Measurements from ENCODE around the gene SLC35D1.
"Not testable (repeated sequence)": the region's sequence is repeated elsewhere in the genome, so short reads cannot be mapped to it uniquely, and the experiment has no call there.

The SLC35D1 gene

GRCh38 chr1:67072749-67073148, 18.8 kb upstream of the SLC35D1 start:
- Histone ChIP-seq H3K4me3 (ENCODE audit: low read depth in 1 of 2, low read length in 2 of 2) (no peak overlapping the region), H3K4me1 (ENCODE audit: insufficient read depth, low read length) (no peaks in the 10 kb centered on the region), H3K9ac (ENCODE audit: low read length) (no peak overlapping the region), H3K9me3 (ENCODE audit: low read length) (no peaks in the 10 kb centered on the region), H3K36me3 (ENCODE audit: insufficient read depth, low read length) (no peaks in the 10 kb centered on the region), H3K27me3 (ENCODE audit: control insufficient read depth in 1 of 2, insufficient read depth in 2 of 2, low read length in 2 of 2) (no peaks in the 10 kb centered on the region), H3K27ac (ENCODE audit: low read depth, low read length) (no peak overlapping the region)

DNA sequence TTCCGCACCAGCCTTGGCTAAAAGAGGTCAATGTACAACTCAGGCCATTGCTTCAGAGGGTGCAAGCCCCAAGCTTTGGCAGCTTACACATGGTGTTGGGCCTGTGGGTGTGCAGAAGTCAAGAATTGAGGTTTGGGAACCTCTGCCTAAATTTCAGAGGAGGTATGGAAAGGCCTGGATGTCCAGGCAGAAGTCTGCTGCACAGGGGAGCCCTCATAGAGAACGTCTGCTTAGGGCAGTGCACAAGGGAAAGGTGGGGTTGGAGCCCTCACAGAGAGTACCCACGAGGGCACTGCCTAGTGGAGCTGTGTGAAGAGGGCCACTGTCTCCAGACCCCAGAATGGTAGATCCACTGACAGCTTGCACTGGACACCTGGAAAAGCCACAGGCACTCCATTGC, 13.7 kb upstream of the SLC35D1 start:
- H3K4me3 ChIP-seq (ENCODE audit: low read depth in 1 of 2, low read length in 2 of 2); H3K9me3 ChIP-seq (ENCODE audit: low read length); H3K36me3 ChIP-seq (ENCODE audit: insufficient read depth, low read length); H3K4me1 ChIP-seq (ENCODE audit: insufficient read depth, low read length); H3K9ac ChIP-seq (ENCODE audit: low read length); H3K27ac ChIP-seq (ENCODE audit: low read depth, low read length); H3K27me3 ChIP-seq (ENCODE audit: control insufficient read depth in 1 of 2, insufficient read depth in 2 of 2, low read length in 2 of 2): not testable (repeated sequence)

- H3K9ac ChIP-seq (ENCODE audit: low read length) = no peak overlapping the region
- no peak overlapping the region for H3K4me3 ChIP-seq (ENCODE audit: low read depth in 1 of 2, low read length in 2 of 2)
- no peaks in the 10 kb centered on the region for H3K9me3 ChIP-seq (ENCODE audit: low read length)
- no peaks in the 10 kb centered on the region for H3K36me3 ChIP-seq (ENCODE audit: insufficient read depth, low read length)
- H3K27me3 ChIP-seq (ENCODE audit: control insufficient read depth in 1 of 2, insufficient read depth in 2 of 2, low read length in 2 of 2) = no peaks in the 10 kb centered on the region
- no peaks in the 10 kb centered on the region for H3K4me1 ChIP-seq (ENCODE audit: insufficient read depth, low read length)
- no peak overlapping the region for H3K27ac ChIP-seq (ENCODE audit: low read depth, low read length)
Observed at GRCh38 chr1:67062412-67062811, 8.5 kb upstream of the SLC35D1 start.

GRCh38 chr1:67061266-67061665, 7.3 kb upstream of the SLC35D1 start:
- H3K4me3 ChIP-seq (ENCODE audit: low read depth in 1 of 2, low read length in 2 of 2) = no peak overlapping the region
- no peaks in the 10 kb centered on the region for H3K9me3 ChIP-seq (ENCODE audit: low read length)
- no peak overlapping the region for H3K9ac ChIP-seq (ENCODE audit: low read length)
- H3K27ac ChIP-seq (ENCODE audit: low read depth, low read length) = no peak overlapping the region
- no peaks in the 10 kb centered on the region for H3K4me1 ChIP-seq (ENCODE audit: insufficient read depth, low read length)
- H3K27me3 ChIP-seq (ENCODE audit: control insufficient read depth in 1 of 2, insufficient read depth in 2 of 2, low read length in 2 of 2) = no peaks in the 10 kb centered on the region
- no peaks in the 10 kb centered on the region for H3K36me3 ChIP-seq (ENCODE audit: insufficient read depth, low read length)

DNA sequence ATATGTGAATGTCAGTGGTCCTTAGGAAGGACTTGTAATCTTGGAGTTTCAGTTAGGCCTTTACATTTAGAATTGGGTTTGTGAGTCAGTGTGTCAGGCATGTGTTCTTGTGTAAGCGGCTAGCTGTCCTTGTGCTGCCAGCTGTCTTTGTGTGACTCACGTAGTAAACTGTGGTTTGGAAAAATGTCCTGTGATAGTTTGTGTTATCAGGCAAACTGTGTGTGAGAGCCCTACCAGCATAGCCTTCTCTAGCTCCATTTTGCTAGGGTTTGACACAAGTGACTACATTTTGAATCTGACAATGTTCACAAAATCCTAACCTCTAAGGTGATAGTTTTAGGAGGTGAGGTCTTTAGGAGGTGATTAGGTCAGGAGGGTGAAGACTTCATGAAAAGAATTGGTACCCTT, 6.9 kb upstream of the SLC35D1 start:
- no peaks in the 10 kb centered on the region for H3K27me3 ChIP-seq (ENCODE audit: control insufficient read depth in 1 of 2, insufficient read depth in 2 of 2, low read length in 2 of 2)
- no peaks in the 10 kb centered on the region for H3K9me3 ChIP-seq (ENCODE audit: low read length)
- no peak overlapping the region for H3K4me3 ChIP-seq (ENCODE audit: low read depth in 1 of 2, low read length in 2 of 2)
- H3K4me1 ChIP-seq (ENCODE audit: insufficient read depth, low read length) = no peaks in the 10 kb centered on the region
- no peaks in the 10 kb centered on the region for H3K36me3 ChIP-seq (ENCODE audit: insufficient read depth, low read length)
- H3K27ac ChIP-seq (ENCODE audit: low read depth, low read length) = no peak overlapping the region
- no peak overlapping the region for H3K9ac ChIP-seq (ENCODE audit: low read length)

- no peaks in the 10 kb centered on the region for H3K36me3 ChIP-seq (ENCODE audit: insufficient read depth, low read length)
- no peak overlapping the region for H3K27ac ChIP-seq (ENCODE audit: low read depth, low read length)
- H3K9ac ChIP-seq (ENCODE audit: low read length) = no peak overlapping the region
- H3K27me3 ChIP-seq (ENCODE audit: control insufficient read depth in 1 of 2, insufficient read depth in 2 of 2, low read length in 2 of 2) = no peaks in the 10 kb centered on the region
- H3K4me1 ChIP-seq (ENCODE audit: insufficient read depth, low read length) = no peaks in the 10 kb centered on the region
- no peaks in the 10 kb centered on the region for H3K9me3 ChIP-seq (ENCODE audit: low read length)
- no peak overlapping the region for H3K4me3 ChIP-seq (ENCODE audit: low read depth in 1 of 2, low read length in 2 of 2)
Observed at GRCh38 chr1:67059346-67059745, 5.4 kb upstream of the SLC35D1 start.

GRCh38 chr1:67058761-67059160, 4.8 kb upstream of the SLC35D1 start:
- no peaks in the 10 kb centered on the region for H3K4me1 ChIP-seq (ENCODE audit: insufficient read depth, low read length)
- H3K4me3 ChIP-seq (ENCODE audit: low read depth in 1 of 2, low read length in 2 of 2) = no peak overlapping the region
- no peaks in the 10 kb centered on the region for H3K36me3 ChIP-seq (ENCODE audit: insufficient read depth, low read length)
- no peak overlapping the region for H3K9ac ChIP-seq (ENCODE audit: low read length)
- no peaks in the 10 kb centered on the region for H3K27me3 ChIP-seq (ENCODE audit: control insufficient read depth in 1 of 2, insufficient read depth in 2 of 2, low read length in 2 of 2)
- no peaks in the 10 kb centered on the region for H3K9me3 ChIP-seq (ENCODE audit: low read length)
- H3K27ac ChIP-seq (ENCODE audit: low read depth, low read length) = no peak overlapping the region

GRCh38 chr1:67058242-67058641, 4.3 kb upstream of the SLC35D1 start:
- H3K9me3 ChIP-seq (ENCODE audit: low read length) = no peaks in the 10 kb centered on the region
- H3K36me3 ChIP-seq (ENCODE audit: insufficient read depth, low read length) = no peaks in the 10 kb centered on the region
- no peak overlapping the region for H3K27ac ChIP-seq (ENCODE audit: low read depth, low read length)
- H3K4me3 ChIP-seq (ENCODE audit: low read depth in 1 of 2, low read length in 2 of 2) = no peak overlapping the region
- H3K27me3 ChIP-seq (ENCODE audit: control insufficient read depth in 1 of 2, insufficient read depth in 2 of 2, low read length in 2 of 2) = no peaks in the 10 kb centered on the region
- H3K9ac ChIP-seq (ENCODE audit: low read length) = no peak overlapping the region
- no peaks in the 10 kb centered on the region for H3K4me1 ChIP-seq (ENCODE audit: insufficient read depth, low read length)

- H3K9ac ChIP-seq (ENCODE audit: low read length) = peak overlapping the region; percentile 74
- peak overlapping the region; percentile 93 for H3K27ac ChIP-seq (ENCODE audit: low read depth, low read length)
- H3K4me1 ChIP-seq (ENCODE audit: insufficient read depth, low read length) = peaks cover 22% of the 10 kb centered on the region
- peaks cover 10% of the 10 kb centered on the region for H3K36me3 ChIP-seq (ENCODE audit: insufficient read depth, low read length)
- H3K27me3 ChIP-seq (ENCODE audit: control insufficient read depth in 1 of 2, insufficient read depth in 2 of 2, low read length in 2 of 2) = no peaks in the 10 kb centered on the region
- H3K4me3 ChIP-seq (ENCODE audit: low read depth in 1 of 2, low read length in 2 of 2) = peak overlapping the region; percentile 60 to 93
- H3K9me3 ChIP-seq (ENCODE audit: low read length) = no peaks in the 10 kb centered on the region
Observed at GRCh38 chr1:67053535-67053784, 488 bp downstream of the SLC35D1 start.

GRCh38 chr1:67052741-67053534, 1.0 kb downstream of the SLC35D1 start:
- Histone ChIP-seq H3K27ac (ENCODE audit: low read depth, low read length) (peak overlapping the region; percentile 93), H3K4me1 (ENCODE audit: insufficient read depth, low read length) (peaks cover 22% of the 10 kb centered on the region), H3K4me3 (ENCODE audit: low read depth in 1 of 2, low read length in 2 of 2) (peak overlapping the region; percentile 60 to 93), H3K9me3 (ENCODE audit: low read length) (no peaks in the 10 kb centered on the region), H3K9ac (ENCODE audit: low read length) (peak overlapping the region; percentile 74), H3K36me3 (ENCODE audit: insufficient read depth, low read length) (peaks cover 11% of the 10 kb centered on the region), H3K27me3 (ENCODE audit: control insufficient read depth in 1 of 2, insufficient read depth in 2 of 2, low read length in 2 of 2) (no peaks in the 10 kb centered on the region)

- Histone ChIP-seq H3K4me3 (ENCODE audit: low read depth in 1 of 2, low read length in 2 of 2) (no peak overlapping the region), H3K27me3 (ENCODE audit: control insufficient read depth in 1 of 2, insufficient read depth in 2 of 2, low read length in 2 of 2) (no peaks in the 10 kb centered on the region), H3K36me3 (ENCODE audit: insufficient read depth, low read length) (peaks cover 24% of the 10 kb centered on the region), H3K9ac (ENCODE audit: low read length) (no peak overlapping the region), H3K9me3 (ENCODE audit: low read length) (no peaks in the 10 kb centered on the region), H3K4me1 (ENCODE audit: insufficient read depth, low read length) (peaks cover 22% of the 10 kb centered on the region), H3K27ac (ENCODE audit: low read depth, low read length) (no peak overlapping the region)
Observed at GRCh38 chr1:67051196-67051595, 2.8 kb downstream of the SLC35D1 start.

GRCh38 chr1:67044631-67045270, 9.2 kb downstream of the SLC35D1 start:
- Histone ChIP-seq H3K4me1 (ENCODE audit: insufficient read depth, low read length) (peaks cover 12% of the 10 kb centered on the region), H3K36me3 (ENCODE audit: insufficient read depth, low read length) (peaks cover 57% of the 10 kb centered on the region), H3K27ac (ENCODE audit: low read depth, low read length) (no peak overlapping the region), H3K27me3 (ENCODE audit: control insufficient read depth in 1 of 2, insufficient read depth in 2 of 2, low read length in 2 of 2) (no peaks in the 10 kb centered on the region), H3K9ac (ENCODE audit: low read length) (no peak overlapping the region), H3K4me3 (ENCODE audit: low read depth in 1 of 2, low read length in 2 of 2) (no peak overlapping the region), H3K9me3 (ENCODE audit: low read length) (no peaks in the 10 kb centered on the region)
